WTC11 (cell line): ENCODE results near the gene ITCH. TPM values are rescaled to one million over a fixed set of nuclear protein-coding genes. Genes with fewer than 3 reads are reported as not detected.

Source experiments
- ATAC-seq: fragments of 200-7000 bp; cut with Tn5 transposase; 2 replicates; pipeline ENCODE4 v1.10.0; 2021; ENCODE audit warnings: mild to moderate bottlenecking, moderate library complexity
- CTCF ChIA-PET: fragments of 300-600 bp; sonication (Branson Sonifier 250); formaldehyde crosslinking; loops from one replicate; lab custom pipeline; 2021; ENCODE audit warnings: antibody characterized with exemption; lab: Charles Lee
- POLR2A ChIA-PET: fragments of 350-600 bp; sonication (Branson Sonifier 250); formaldehyde crosslinking; loops from one replicate; lab custom pipeline; 2021; ENCODE audit warnings: antibody characterized with exemption; lab: Charles Lee
- DNase-seq: peaks from one replicate; pipeline ENCODE4 v3.0.0; 2021; ENCODE audit warnings: low spot score
- H3K27ac Mint-ChIP-seq: 2 replicates; pipeline ENCODE4 v1.8.0; 2021; ENCODE audit warnings: mixed read lengths
- H3K27me3 Mint-ChIP-seq: 2 replicates; pipeline ENCODE4 v1.8.0; 2021; ENCODE audit warnings: low read depth, mild to moderate bottlenecking, moderate library complexity, mixed read lengths
- H3K36me3 Mint-ChIP-seq: 2 replicates; pipeline ENCODE4 v1.8.0; 2021; ENCODE audit warnings: mixed read lengths
- H3K4me1 Mint-ChIP-seq: 2 replicates; pipeline ENCODE4 v1.8.0; 2022; ENCODE audit warnings: mixed read lengths
- H3K4me3 Mint-ChIP-seq: 2 replicates; pipeline ENCODE4 v1.8.0; 2021; ENCODE audit warnings: mild to moderate bottlenecking, moderate library complexity, mixed read lengths
- H3K9me3 Mint-ChIP-seq: 2 replicates; pipeline ENCODE4 v1.8.0; 2021; ENCODE audit warnings: mixed read lengths
- E2F1 ChIP-seq: sonication (generic); formaldehyde crosslinking; IDR thresholded peaks from 2 replicates; pipeline ENCODE4 v1.8.0; 2022; ENCODE audit warnings: mild to moderate bottlenecking, missing genetic modification reagents
- ERG ChIP-seq: fragments of 250-450 bp; sonication (Bioruptor Pico); IDR thresholded peaks from 2 replicates; pipeline ENCODE4 v1.8.0; 2021; ENCODE audit warnings: mild to moderate bottlenecking
- HMGXB4 ChIP-seq: sonication (generic); formaldehyde crosslinking; IDR thresholded peaks from 2 replicates; pipeline ENCODE4 v1.8.1; 2023; ENCODE audit warnings: mild to moderate bottlenecking, moderate library complexity, missing genetic modification reagents
- KAT7 ChIP-seq: sonication (generic); formaldehyde crosslinking; IDR thresholded peaks from 2 replicates; pipeline ENCODE4 v1.8.1; 2023; ENCODE audit warnings: missing genetic modification reagents, mild to moderate bottlenecking, borderline replicate concordance
- NR2C2 ChIP-seq: sonication (generic); formaldehyde crosslinking; IDR thresholded peaks from 2 replicates; pipeline ENCODE4 v1.8.0; 2022; ENCODE audit warnings: mild to moderate bottlenecking, missing genetic modification reagents
- NR3C1 ChIP-seq: sonication (generic); formaldehyde crosslinking; conservative IDR thresholded peaks from 2 replicates; pipeline ENCODE4 v1.8.1; 2023; ENCODE audit warnings: low read depth, mild to moderate bottlenecking, missing genetic modification reagents
- SMAD3 ChIP-seq: sonication (generic); formaldehyde crosslinking; IDR thresholded peaks from 2 replicates; pipeline ENCODE4 v1.8.0; 2022; ENCODE audit warnings: missing genetic modification reagents, mild to moderate bottlenecking, borderline replicate concordance
- USF2 ChIP-seq: sonication (generic); formaldehyde crosslinking; IDR thresholded peaks from 2 replicates; pipeline ENCODE4 v1.8.1; 2023; ENCODE audit warnings: mild to moderate bottlenecking, missing genetic modification reagents, moderate library complexity
- ZBTB43 ChIP-seq: sonication (generic); formaldehyde crosslinking; IDR thresholded peaks from 2 replicates; pipeline ENCODE4 v1.8.1; 2023; ENCODE audit warnings: mild to moderate bottlenecking, missing genetic modification reagents
- ZNF396 ChIP-seq: fragments of 250-450 bp; sonication (Bioruptor Pico); IDR thresholded peaks from 2 replicates; pipeline ENCODE4 v1.8.0; 2021; ENCODE audit warnings: mild to moderate bottlenecking, moderate library complexity, borderline replicate concordance
- ZNF423 ChIP-seq: fragments of 250-450 bp; sonication (Bioruptor Pico); IDR thresholded peaks from 2 replicates; pipeline ENCODE4 v2.1.2; 2022; ENCODE audit warnings: mild to moderate bottlenecking, moderate library complexity
- ZNF425 ChIP-seq: fragments of 250-450 bp; sonication (Bioruptor Pico); conservative IDR thresholded peaks from 2 replicates; pipeline ENCODE4 v1.9.0; 2021; ENCODE audit warnings: mild to moderate bottlenecking
- total RNA-seq: library from RNA; stranded (reverse); gene quantifications from 3 replicates; pipeline ENCODE4 v1.2.3, GENCODE V29; 2021
- TF ChIP-seq, protein P1 (sequence below): sonication (generic); formaldehyde crosslinking; IDR thresholded peaks from 2 replicates; pipeline ENCODE4 v1.8.0; 2022; ENCODE audit warnings: mild to moderate bottlenecking, missing genetic modification reagents
- TF ChIP-seq, protein P2 (sequence below): fragments of 250-450 bp; sonication (Bioruptor Pico); IDR thresholded peaks from 2 replicates; pipeline ENCODE4 v1.9.0; 2021; ENCODE audit warnings: mild to moderate bottlenecking
- TF ChIP-seq, protein P3 (sequence below): sonication (generic); formaldehyde crosslinking; IDR thresholded peaks from 2 replicates; pipeline ENCODE4 v1.8.1; 2022; ENCODE audit warnings: low read depth, mild to moderate bottlenecking, moderate library complexity, missing genetic modification reagents, borderline replicate concordance
- TF ChIP-seq, protein P4 (sequence below): fragments of 200-600 bp; IDR thresholded peaks from 2 replicates; pipeline ENCODE4 v1.8.0; 2022; ENCODE audit warnings: antibody characterized with exemption

The ITCH gene
- total RNA-seq, 1 experiment from 2014 or later: 35.8 TPM

GRCh38 chr20:34435589-34435988 is 72.5 kb downstream of the ITCH start:
- H3K4me1 Mint-ChIP-seq: no peaks in the 10 kb centered on the region
- no peak for TF ChIP-seq ERG
- TF ChIP-seq ZNF423 (CRISPR knock-in tag): no peak
- TF ChIP-seq SMAD3 (CRISPR knock-in tag): no peak
- TF ChIP-seq, protein P1, sequence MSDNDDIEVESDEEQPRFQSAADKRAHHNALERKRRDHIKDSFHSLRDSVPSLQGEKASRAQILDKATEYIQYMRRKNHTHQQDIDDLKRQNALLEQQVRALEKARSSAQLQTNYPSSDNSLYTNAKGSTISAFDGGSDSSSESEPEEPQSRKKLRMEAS (CRISPR knock-in tag): no peak
- no peak for TF ChIP-seq ZNF425 (CRISPR knock-in tag)
- no peak for TF ChIP-seq ZBTB43 (CRISPR knock-in tag)
- TF ChIP-seq, protein P2, sequence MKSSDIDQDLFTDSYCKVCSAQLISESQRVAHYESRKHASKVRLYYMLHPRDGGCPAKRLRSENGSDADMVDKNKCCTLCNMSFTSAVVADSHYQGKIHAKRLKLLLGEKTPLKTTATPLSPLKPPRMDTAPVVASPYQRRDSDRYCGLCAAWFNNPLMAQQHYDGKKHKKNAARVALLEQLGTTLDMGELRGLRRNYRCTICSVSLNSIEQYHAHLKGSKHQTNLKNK (CRISPR knock-in tag): no peak
- no peak for TF ChIP-seq ZNF396
- TF ChIP-seq, protein P3, sequence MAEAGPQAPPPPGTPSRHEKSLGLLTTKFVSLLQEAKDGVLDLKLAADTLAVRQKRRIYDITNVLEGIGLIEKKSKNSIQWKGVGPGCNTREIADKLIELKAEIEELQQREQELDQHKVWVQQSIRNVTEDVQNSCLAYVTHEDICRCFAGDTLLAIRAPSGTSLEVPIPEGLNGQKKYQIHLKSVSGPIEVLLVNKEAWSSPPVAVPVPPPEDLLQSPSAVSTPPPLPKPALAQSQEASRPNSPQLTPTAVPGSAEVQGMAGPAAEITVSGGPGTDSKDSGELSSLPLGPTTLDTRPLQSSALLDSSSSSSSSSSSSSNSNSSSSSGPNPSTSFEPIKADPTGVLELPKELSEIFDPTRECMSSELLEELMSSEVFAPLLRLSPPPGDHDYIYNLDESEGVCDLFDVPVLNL (CRISPR knock-in tag): no peak
- no peak for TF ChIP-seq NR3C1 (CRISPR knock-in tag)
- no peak for TF ChIP-seq KAT7 (CRISPR knock-in tag)
- TF ChIP-seq USF2 (CRISPR knock-in tag): no peak
- TF ChIP-seq, protein P4, sequence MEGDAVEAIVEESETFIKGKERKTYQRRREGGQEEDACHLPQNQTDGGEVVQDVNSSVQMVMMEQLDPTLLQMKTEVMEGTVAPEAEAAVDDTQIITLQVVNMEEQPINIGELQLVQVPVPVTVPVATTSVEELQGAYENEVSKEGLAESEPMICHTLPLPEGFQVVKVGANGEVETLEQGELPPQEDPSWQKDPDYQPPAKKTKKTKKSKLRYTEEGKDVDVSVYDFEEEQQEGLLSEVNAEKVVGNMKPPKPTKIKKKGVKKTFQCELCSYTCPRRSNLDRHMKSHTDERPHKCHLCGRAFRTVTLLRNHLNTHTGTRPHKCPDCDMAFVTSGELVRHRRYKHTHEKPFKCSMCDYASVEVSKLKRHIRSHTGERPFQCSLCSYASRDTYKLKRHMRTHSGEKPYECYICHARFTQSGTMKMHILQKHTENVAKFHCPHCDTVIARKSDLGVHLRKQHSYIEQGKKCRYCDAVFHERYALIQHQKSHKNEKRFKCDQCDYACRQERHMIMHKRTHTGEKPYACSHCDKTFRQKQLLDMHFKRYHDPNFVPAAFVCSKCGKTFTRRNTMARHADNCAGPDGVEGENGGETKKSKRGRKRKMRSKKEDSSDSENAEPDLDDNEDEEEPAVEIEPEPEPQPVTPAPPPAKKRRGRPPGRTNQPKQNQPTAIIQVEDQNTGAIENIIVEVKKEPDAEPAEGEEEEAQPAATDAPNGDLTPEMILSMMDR: no peak
- TF ChIP-seq E2F1 (CRISPR knock-in tag): no peak
- no peak for TF ChIP-seq HMGXB4 (CRISPR knock-in tag)
- TF ChIP-seq NR2C2 (CRISPR knock-in tag): no peak
- peaks cover 19% of the 10 kb centered on the region for H3K36me3 Mint-ChIP-seq
- H3K4me3 Mint-ChIP-seq: no peak overlapping the region
- H3K9me3 Mint-ChIP-seq: no peaks in the 10 kb centered on the region
- ATAC-seq: no peak
- CTCF ChIA-PET: interaction anchor here (2.8 kb wide), 1 partner anchor 123 kb away, joined by 13 read pairs; no protein-coding TSS in a partner anchor
- DNase-seq: no peak
- 0 out of 2 replicates have a peak overlapping the region, but pooled peaks have one; percentile 0 for H3K27ac Mint-ChIP-seq
- POLR2A ChIA-PET: no interaction called here
- H3K27me3 Mint-ChIP-seq: no peaks in the 10 kb centered on the region
